Activated CD4-positive, alpha-beta T cell treated with anti-CD3 and anti-CD28 coated beads, Interleukin-2, amount 50 U/mL, for 24 hours (primary cell): ENCODE data around the gene MRPS7.
"Not testable (repeated sequence)": the region's sequence is repeated elsewhere in the genome, so short reads cannot be mapped to it uniquely, and the experiment has no call there.

Source experiments
- DNase-seq, 2 donors: peaks; one replicate each; pipeline ENCODE4 v3.0.0-alpha.2; 2020; ENCODE audit warnings: low read depth in 1 of 2, low spot score in 1 of 2

Gene MRPS7

GRCh38 chr17:75271233-75271954 is 9.7 kb downstream of the MRPS7 start:
- peak; percentile 83 to 85 for DNase-seq

- no peak for DNase-seq
Measured at GRCh38 chr17:75271955-75272847, 10.5 kb downstream of the MRPS7 start.

- no peak for DNase-seq
Measured at GRCh38 chr17:75272848-75273184, 11.1 kb downstream of the MRPS7 start.

- DNase-seq, result no peak
Measured at GRCh38 chr17:75273977-75274708, 12.5 kb downstream of the MRPS7 start.

- no peak for DNase-seq
Measured at GRCh38 chr17:75277664-75278071, 16.0 kb downstream of the MRPS7 start.

- not testable (repeated sequence) for DNase-seq
Measured at GRCh38 chr17:75280189-75280588, 18.5 kb downstream of the MRPS7 start.

- no peak for DNase-seq
Measured at GRCh38 chr17:75285123-75285522, 23.4 kb downstream of the MRPS7 start.

GRCh38 chr17:75287221-75287620 is 25.5 kb downstream of the MRPS7 start:
- no peak for DNase-seq

- no peak for DNase-seq
Measured at GRCh38 chr17:75288359-75288758, 26.7 kb downstream of the MRPS7 start.

- DNase-seq, result peak in 1 of 2 donors; percentile 36
Measured at GRCh38 chr17:75288770-75289114, 27.1 kb downstream of the MRPS7 start.

GRCh38 chr17:75289115-75289831 is 27.6 kb downstream of the MRPS7 start, which contains the start of gene SLC25A19:
SLC25A19 (minus strand) TSS chr17:75289433; CDS start chr17:75286764, 2,669 bp downstream.
- peak; percentile 85 to 96 for DNase-seq

GRCh38 chr17:75289832-75290337 is 28.2 kb downstream of the MRPS7 start:
- peak; percentile 58 to 68 for DNase-seq

GRCh38 chr17:75292810-75293448 is 31.2 kb downstream of the MRPS7 start:
- DNase-seq, result not testable (repeated sequence)

GRCh38 chr17:75295201-75296158 is 33.8 kb downstream of the MRPS7 start:
- no peak for DNase-seq

GRCh38 chr17:75300280-75300679 is 38.6 kb downstream of the MRPS7 start:
- no peak for DNase-seq

- no peak for DNase-seq
Measured at GRCh38 chr17:75301049-75301448, 39.4 kb downstream of the MRPS7 start.

GRCh38 chr17:75301502-75302206 is 40.0 kb downstream of the MRPS7 start:
- no peak for DNase-seq

- DNase-seq, result no peak
Measured at GRCh38 chr17:75307957-75308731, 46.5 kb downstream of the MRPS7 start.
